Measurements from ENCODE around the gene HIVEP3. TPM values are rescaled to one million over a fixed set of nuclear protein-coding genes. Genes with fewer than 3 reads are reported as not detected.

HIVEP3 gene
- total RNA-seq, 1 donor: 1.8 TPM

DNA sequence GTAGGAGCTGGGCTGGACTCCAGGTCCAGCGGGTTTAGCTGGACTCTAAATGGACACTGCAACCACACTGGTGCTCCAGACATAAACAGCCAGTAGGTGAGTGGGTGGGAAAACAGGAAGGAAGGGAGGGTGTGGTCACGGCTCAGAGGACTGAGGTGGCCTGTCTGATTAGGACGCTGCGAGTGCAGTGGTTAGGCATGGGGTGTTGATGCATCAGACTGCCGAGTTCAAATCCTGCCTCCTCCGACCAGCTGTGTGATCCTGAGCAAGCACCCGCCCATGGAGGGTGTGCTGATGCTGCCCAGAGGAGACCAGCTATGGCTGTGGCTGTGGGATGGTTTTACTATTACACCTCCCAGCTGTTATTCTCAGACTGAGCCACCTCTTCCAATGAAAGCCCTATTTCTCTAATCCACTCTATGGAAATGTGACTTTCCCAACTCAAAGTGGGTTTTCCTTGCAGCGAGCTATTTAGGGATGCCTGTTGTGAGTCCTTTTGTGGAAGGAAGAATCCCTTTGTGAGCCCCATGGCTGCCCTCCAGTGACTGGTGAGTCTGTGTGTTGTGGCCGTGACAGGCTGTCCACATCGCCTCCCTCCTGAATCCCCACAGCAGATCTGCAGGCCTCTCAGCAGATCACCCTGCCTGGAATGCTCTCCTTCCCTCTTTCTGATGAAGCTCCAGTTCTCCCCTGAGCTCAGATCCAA lies 377.7 kb downstream of the HIVEP3 start:
- Histone ChIP-seq H3K27me3 (ENCODE audit: insufficient read depth, low read length) (no peaks in the 10 kb centered on the region), H3K27ac (ENCODE audit: low read depth, low read length) (no peak overlapping the region), H3K4me1 (ENCODE audit: insufficient read depth, low read length) (peaks cover 27% of the 10 kb centered on the region), H2AFZ (ENCODE audit: low read length) (no peak overlapping the region), H3K79me2 (ENCODE audit: insufficient read depth, low read length) (peaks cover 11% of the 10 kb centered on the region), H3K9me3 (ENCODE audit: low read depth, low read length) (no peaks in the 10 kb centered on the region), H3K4me3 (ENCODE audit: insufficient read depth, low read length) (no peak overlapping the region), H3K4me2 (ENCODE audit: insufficient read depth, low read length) (no peak overlapping the region), H3K36me3 (ENCODE audit: insufficient read depth, low read length) (no peaks in the 10 kb centered on the region), H4K20me1 (ENCODE audit: insufficient read depth, low read length) (peaks cover 28% of the 10 kb centered on the region)
- DNase-seq (ENCODE audit: insufficient read length, low spot score, missing footprints): peak; percentile 82
- TF ChIP-seq, protein P1, sequence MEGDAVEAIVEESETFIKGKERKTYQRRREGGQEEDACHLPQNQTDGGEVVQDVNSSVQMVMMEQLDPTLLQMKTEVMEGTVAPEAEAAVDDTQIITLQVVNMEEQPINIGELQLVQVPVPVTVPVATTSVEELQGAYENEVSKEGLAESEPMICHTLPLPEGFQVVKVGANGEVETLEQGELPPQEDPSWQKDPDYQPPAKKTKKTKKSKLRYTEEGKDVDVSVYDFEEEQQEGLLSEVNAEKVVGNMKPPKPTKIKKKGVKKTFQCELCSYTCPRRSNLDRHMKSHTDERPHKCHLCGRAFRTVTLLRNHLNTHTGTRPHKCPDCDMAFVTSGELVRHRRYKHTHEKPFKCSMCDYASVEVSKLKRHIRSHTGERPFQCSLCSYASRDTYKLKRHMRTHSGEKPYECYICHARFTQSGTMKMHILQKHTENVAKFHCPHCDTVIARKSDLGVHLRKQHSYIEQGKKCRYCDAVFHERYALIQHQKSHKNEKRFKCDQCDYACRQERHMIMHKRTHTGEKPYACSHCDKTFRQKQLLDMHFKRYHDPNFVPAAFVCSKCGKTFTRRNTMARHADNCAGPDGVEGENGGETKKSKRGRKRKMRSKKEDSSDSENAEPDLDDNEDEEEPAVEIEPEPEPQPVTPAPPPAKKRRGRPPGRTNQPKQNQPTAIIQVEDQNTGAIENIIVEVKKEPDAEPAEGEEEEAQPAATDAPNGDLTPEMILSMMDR (IDR thresholded peaks at IDR 0.05; ENCODE audit: extremely low read depth, low read depth, low read length): no peak

DNA sequence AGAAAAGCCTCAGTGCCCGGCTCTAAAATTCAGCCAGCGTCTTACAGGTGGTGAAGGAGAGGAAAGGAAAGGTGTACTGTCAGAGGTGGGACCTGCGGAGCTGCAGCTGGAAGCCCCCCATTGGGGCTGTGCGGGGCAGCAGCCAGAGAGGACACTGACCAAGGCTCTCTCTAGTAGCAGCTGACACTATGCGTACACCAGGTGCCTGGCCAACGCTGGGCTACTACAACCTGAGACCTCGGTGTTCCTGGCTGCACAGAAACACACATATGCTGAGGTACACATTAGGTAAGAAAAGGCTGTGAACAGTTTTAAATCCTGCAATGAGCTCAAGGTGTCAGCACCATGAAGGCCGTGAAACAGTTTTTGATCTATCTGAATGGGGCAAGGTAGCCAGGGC lies 378.7 kb downstream of the HIVEP3 start:
- H3K27ac ChIP-seq (ENCODE audit: low read depth, low read length): no peak overlapping the region
- H3K27me3 ChIP-seq (ENCODE audit: insufficient read depth, low read length): no peaks in the 10 kb centered on the region
- H3K4me1 ChIP-seq (ENCODE audit: insufficient read depth, low read length): peaks cover 27% of the 10 kb centered on the region

DNA sequence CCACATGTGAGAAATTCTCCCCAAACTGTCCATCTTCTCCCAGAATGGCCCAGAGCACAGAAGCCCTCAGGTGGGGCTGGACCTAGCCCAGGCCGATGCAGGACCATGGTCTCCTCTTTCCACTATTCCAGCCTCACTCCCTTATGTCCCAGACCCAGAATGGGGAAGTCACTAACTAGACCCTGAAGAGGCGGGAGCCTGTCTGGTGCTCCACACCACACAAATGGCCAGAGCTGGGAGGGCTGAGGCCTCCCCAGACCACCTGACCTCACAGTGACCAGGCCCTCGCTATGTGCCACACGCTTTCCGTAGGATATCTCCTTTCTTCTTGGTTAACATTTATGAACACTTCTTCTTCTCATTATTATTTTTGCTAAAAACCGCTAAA lies 379.3 kb downstream of the HIVEP3 start:
- H3K9me3 ChIP-seq (ENCODE audit: low read depth, low read length): no peaks in the 10 kb centered on the region
- no peak overlapping the region for H3K4me2 ChIP-seq (ENCODE audit: insufficient read depth, low read length)
- no peak overlapping the region for H3K4me3 ChIP-seq (ENCODE audit: insufficient read depth, low read length)
- H4K20me1 ChIP-seq (ENCODE audit: insufficient read depth, low read length): peaks cover 33% of the 10 kb centered on the region
- no peak overlapping the region for H3K27ac ChIP-seq (ENCODE audit: low read depth, low read length)
- H3K79me2 ChIP-seq (ENCODE audit: insufficient read depth, low read length): no peaks in the 10 kb centered on the region
- no peaks in the 10 kb centered on the region for H3K27me3 ChIP-seq (ENCODE audit: insufficient read depth, low read length)
- TF ChIP-seq, protein P1 (IDR thresholded peaks at IDR 0.05; ENCODE audit: extremely low read depth, low read depth, low read length): no peak
- H3K4me1 ChIP-seq (ENCODE audit: insufficient read depth, low read length): peaks cover 27% of the 10 kb centered on the region
- no peak for DNase-seq (ENCODE audit: insufficient read length, low spot score, missing footprints)
- no peaks in the 10 kb centered on the region for H3K36me3 ChIP-seq (ENCODE audit: insufficient read depth, low read length)
- no peak overlapping the region for H2AFZ ChIP-seq (ENCODE audit: low read length)

More for the DNA sequence above, 378.7 kb downstream of the HIVEP3 start:
- Histone ChIP-seq H3K9me3 (ENCODE audit: low read depth, low read length) (no peaks in the 10 kb centered on the region), H2AFZ (ENCODE audit: low read length) (no peak overlapping the region), H4K20me1 (ENCODE audit: insufficient read depth, low read length) (peaks cover 27% of the 10 kb centered on the region), H3K4me3 (ENCODE audit: insufficient read depth, low read length) (no peak overlapping the region), H3K36me3 (ENCODE audit: insufficient read depth, low read length) (no peaks in the 10 kb centered on the region), H3K4me2 (ENCODE audit: insufficient read depth, low read length) (no peak overlapping the region), H3K79me2 (ENCODE audit: insufficient read depth, low read length) (peaks cover 2% of the 10 kb centered on the region)
- TF ChIP-seq, protein P1 (IDR thresholded peaks at IDR 0.05; ENCODE audit: extremely low read depth, low read depth, low read length): no peak
- no peak for DNase-seq (ENCODE audit: insufficient read length, low spot score, missing footprints)

DNA sequence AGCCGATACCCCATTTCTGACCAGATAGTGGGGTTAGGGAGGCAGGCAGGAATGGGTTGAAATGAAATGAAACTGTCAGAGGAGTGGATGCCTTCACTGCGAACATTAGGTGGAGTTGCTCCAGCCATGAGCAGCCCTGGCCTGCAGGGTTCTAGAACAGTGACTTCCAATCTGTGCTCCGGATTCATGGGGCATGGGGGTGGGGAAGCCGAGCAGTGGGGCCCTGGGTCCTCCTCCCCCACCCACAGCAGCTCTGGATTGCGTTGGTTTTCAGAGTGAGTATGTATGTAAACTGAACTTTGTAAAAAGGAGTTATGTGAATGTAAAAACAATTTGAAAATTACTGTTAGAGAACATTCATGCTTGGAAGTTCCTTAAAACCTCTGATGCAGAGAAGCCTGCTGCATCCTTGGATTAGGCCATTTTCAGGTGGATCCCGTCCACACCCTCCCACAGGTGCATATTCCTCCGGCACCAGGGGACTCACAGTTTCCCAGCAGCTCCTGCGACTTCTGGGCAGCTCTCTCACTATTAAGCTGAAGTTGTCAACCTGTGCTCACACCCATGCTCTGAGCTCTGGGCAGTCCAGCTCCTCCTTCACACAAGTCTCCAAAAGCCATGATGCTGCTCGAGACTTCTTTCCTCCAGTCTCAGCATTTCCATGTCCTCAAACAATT lies 379.8 kb downstream of the HIVEP3 start:
- Histone ChIP-seq H3K4me3 (ENCODE audit: insufficient read depth, low read length) (no peak overlapping the region), H4K20me1 (ENCODE audit: insufficient read depth, low read length) (peaks cover 31% of the 10 kb centered on the region), H2AFZ (ENCODE audit: low read length) (no peak overlapping the region), H3K79me2 (ENCODE audit: insufficient read depth, low read length) (no peaks in the 10 kb centered on the region), H3K4me2 (ENCODE audit: insufficient read depth, low read length) (no peak overlapping the region), H3K4me1 (ENCODE audit: insufficient read depth, low read length) (peaks cover 27% of the 10 kb centered on the region), H3K27me3 (ENCODE audit: insufficient read depth, low read length) (no peaks in the 10 kb centered on the region), H3K27ac (ENCODE audit: low read depth, low read length) (no peak overlapping the region), H3K36me3 (ENCODE audit: insufficient read depth, low read length) (no peaks in the 10 kb centered on the region), H3K9me3 (ENCODE audit: low read depth, low read length) (no peaks in the 10 kb centered on the region)
- DNase-seq (ENCODE audit: insufficient read length, low spot score, missing footprints): no peak
- TF ChIP-seq, protein P1 (IDR thresholded peaks at IDR 0.05; ENCODE audit: extremely low read depth, low read depth, low read length): no peak

Data from osteoblast (primary cell).